H1 (cell line): Measurements from ENCODE around the gene GATAD2B. TPM values are rescaled to one million over a fixed set of nuclear protein-coding genes. Genes with fewer than 3 reads are reported as not detected.

Experiments
- CTCF ChIA-PET: fragments of 300-600 bp; sonication (Branson Sonifier 250); formaldehyde crosslinking; loops from one replicate; lab custom pipeline; 2021; ENCODE audit not compliant: partially characterized antibody; lab: Charles Lee
- POLR2A ChIA-PET: fragments of 300-600 bp; sonication (Branson Sonifier 250); formaldehyde crosslinking; loops from one replicate; lab custom pipeline; 2021; ENCODE audit warnings: inconsistent platforms; ENCODE audit not compliant: partially characterized antibody; lab: Charles Lee
- DNase-seq, 2 experiments: peaks; one replicate each; pipeline versions ENCODE4 v3.0.0 to v3.0.0-alpha.2; 2010 to 2022; ENCODE audit warnings: low spot score in 2 of 2, low read depth in 1 of 2, mixed read lengths in 1 of 2
- FAIRE-seq: peaks from 2 replicates; lab custom pipeline; 2011; peaks lifted over from hg19 to GRCh38; lab: Jason Lieb, UNC
- H2AFZ ChIP-seq: 2 replicates; pipeline ENCODE4 v1.8.1; 2012; ENCODE audit warnings: low read length, inconsistent platforms
- H2AK5ac ChIP-seq: 2 replicates; pipeline ENCODE4 v1.6.1; 2013; ENCODE audit warnings: low read depth, low read length
- H2BK120ac ChIP-seq: replicated peaks from 2 replicates; pipeline ENCODE3; 2013; ENCODE audit warnings: low read depth, low read length, inconsistent platforms
- H2BK12ac ChIP-seq: 2 replicates; pipeline ENCODE4 v1.6.1; 2013; ENCODE audit warnings: low read depth, low read length
- H2BK15ac ChIP-seq: 2 replicates; pipeline ENCODE4 v1.6.1; 2013; ENCODE audit warnings: low read length
- H2BK20ac ChIP-seq: 2 replicates; pipeline ENCODE4 v1.6.1; 2013; ENCODE audit warnings: low read length
- H2BK5ac ChIP-seq: 2 replicates; pipeline ENCODE4 v1.6.1; 2013; ENCODE audit warnings: low read depth, low read length
- H3K14ac ChIP-seq: 2 replicates; pipeline ENCODE4 v1.6.1; 2013; ENCODE audit warnings: inconsistent platforms; ENCODE audit not compliant: insufficient read length
- H3K18ac ChIP-seq: 2 replicates; pipeline ENCODE4 v1.6.1; 2013; ENCODE audit warnings: low read length; ENCODE audit errors: extremely low read depth
- H3K23ac ChIP-seq: 2 replicates; pipeline ENCODE4 v1.6.1; 2013; ENCODE audit warnings: inconsistent platforms; ENCODE audit not compliant: insufficient read length
- H3K23me2 ChIP-seq: 2 replicates; pipeline ENCODE4 v1.6.1; 2013; ENCODE audit warnings: low read depth, low read length
- H3K27ac ChIP-seq: 2 replicates; pipeline ENCODE4 v1.6.1; 2011; ENCODE audit warnings: low read depth, low read length, inconsistent platforms
- H3K27me3 ChIP-seq, 4 experiments: replicated peaks in 1 of 4; 1 replicate in 1 of 4; 2 replicates in 3 of 4; pipeline versions ENCODE4 v1.6.1 to v1.8.1; 2011 to 2013; ENCODE audit warnings: low read length in 3 of 4, mild to moderate bottlenecking in 3 of 4, inconsistent platforms in 2 of 4, mixed read lengths in 2 of 4, moderate library complexity in 1 of 4; ENCODE audit not compliant: control insufficient read depth in 3 of 4, insufficient read depth in 3 of 4; ENCODE audit errors: extremely low read depth in 1 of 4
- H3K36me3 ChIP-seq, 4 experiments: 2 replicates each; pipeline versions ENCODE4 v1.6.1 to v1.8.1; 2011 to 2013; ENCODE audit warnings: mild to moderate bottlenecking in 4 of 4, low read length in 3 of 4, moderate library complexity in 2 of 4, control low read depth in 1 of 4, inconsistent platforms in 1 of 4; ENCODE audit not compliant: insufficient read depth in 4 of 4, control insufficient read depth in 2 of 4
- H3K4ac ChIP-seq: replicated peaks from 2 replicates; pipeline ENCODE3; 2013; ENCODE audit warnings: low read length, low read depth, mixed read lengths, inconsistent platforms; ENCODE audit not compliant: insufficient read length
- H3K4me1 ChIP-seq, 4 experiments: replicated peaks in 1 of 4; 1 replicate in 1 of 4; 2 replicates in 3 of 4; pipeline versions ENCODE4 v1.6.1 to v1.8.1; 2011 to 2013; ENCODE audit warnings: low read length in 3 of 4, inconsistent platforms in 2 of 4, mixed read lengths in 1 of 4; ENCODE audit not compliant: insufficient read depth in 4 of 4, control insufficient read depth in 3 of 4
- H3K4me2 ChIP-seq, 2 experiments: 2 replicates each; pipeline versions ENCODE4 v1.6.1 to v1.8.1; 2011 to 2013; ENCODE audit warnings: low read depth in 2 of 2, low read length in 2 of 2, control low read depth in 1 of 2, inconsistent platforms in 1 of 2, mild to moderate bottlenecking in 1 of 2; ENCODE audit not compliant: insufficient read depth in 1 of 2
- H3K4me3 ChIP-seq, 4 experiments: fragments of 200-600, 300-600 bp in 1 of 4; sonication (generic), shearing (Covaris generic), sonication (Bioruptor Twin) in 1 of 4; 2 replicates each; pipeline versions ENCODE4 v1.5.1 to v1.8.1; 2011 to 2016; ENCODE audit warnings: low read length in 4 of 4, low read depth in 3 of 4, control low read depth in 2 of 4, inconsistent platforms in 2 of 4, mild to moderate bottlenecking in 2 of 4, mixed read lengths in 1 of 4, moderate library complexity in 1 of 4; ENCODE audit not compliant: insufficient read depth in 2 of 4; ENCODE audit errors: extremely low read depth in 1 of 4
- H3K56ac ChIP-seq: replicated peaks from 2 replicates; pipeline ENCODE3; 2013; ENCODE audit warnings: low read depth, mild to moderate bottlenecking, mixed read lengths, low read length, inconsistent platforms; ENCODE audit not compliant: insufficient read length
- H3K79me1 ChIP-seq: 2 replicates; pipeline ENCODE4 v1.6.1; 2013; ENCODE audit warnings: low read depth, low read length, control low read depth
- H3K79me2 ChIP-seq, 2 experiments: 2 replicates each; pipeline versions ENCODE4 v1.6.1 to v1.8.1; 2012 to 2013; ENCODE audit warnings: low read length in 2 of 2, mild to moderate bottlenecking in 2 of 2, inconsistent platforms in 1 of 2; ENCODE audit not compliant: insufficient read depth in 2 of 2, control insufficient read depth in 1 of 2
- H3K9ac ChIP-seq, 4 experiments: replicated peaks in 1 of 4; 1 replicate in 1 of 4; 2 replicates in 3 of 4; pipeline versions ENCODE4 v1.6.1 to v1.8.1; 2011 to 2013; ENCODE audit warnings: low read depth in 3 of 4, low read length in 3 of 4, control low read depth in 2 of 4, mild to moderate bottlenecking in 2 of 4, moderate library complexity in 2 of 4, inconsistent platforms in 1 of 4; ENCODE audit errors: extremely low read depth in 1 of 4
- H3K9me3 ChIP-seq, 2 experiments: 2 replicates each; pipeline versions ENCODE4 v1.6.1 to v1.8.1; 2012 to 2013; ENCODE audit warnings: mild to moderate bottlenecking in 2 of 2, moderate library complexity in 2 of 2, control low read depth in 1 of 2, inconsistent platforms in 1 of 2, low read depth in 1 of 2, low read length in 1 of 2, mixed read lengths in 1 of 2; ENCODE audit not compliant: insufficient read depth in 2 of 2
- H4K20me1 ChIP-seq, 2 experiments: replicated peaks in 1 of 2; 2 replicates each; pipeline versions ENCODE3 to v1.8.1; 2011 to 2013; ENCODE audit warnings: inconsistent platforms in 2 of 2, low read length in 2 of 2, mild to moderate bottlenecking in 1 of 2; ENCODE audit not compliant: insufficient read depth in 2 of 2, control insufficient read depth in 1 of 2
- H4K5ac ChIP-seq: 2 replicates; pipeline ENCODE4 v1.6.1; 2013; ENCODE audit warnings: low read length, low read depth, mixed read lengths, inconsistent platforms; ENCODE audit not compliant: insufficient read length
- H4K8ac ChIP-seq: 2 replicates; pipeline ENCODE4 v1.8.0; 2013; ENCODE audit warnings: mild to moderate bottlenecking, moderate library complexity, low read length, inconsistent platforms; ENCODE audit not compliant: insufficient read depth; ENCODE audit errors: extremely low read depth
- H4K91ac ChIP-seq: replicated peaks from 2 replicates; pipeline ENCODE3; 2013; ENCODE audit warnings: low read length, mixed read lengths, inconsistent platforms; ENCODE audit not compliant: insufficient read length
- ASH2L ChIP-seq: fragments of 200-600, 300-600 bp; sonication (generic); IDR thresholded peaks from one replicate; pipeline ENCODE4 v1.7.1; 2017; ENCODE audit warnings: low read length
- CTBP2 ChIP-seq: IDR thresholded peaks from 2 replicates; pipeline ENCODE4 v1.7.0; 2011; ENCODE audit warnings: borderline replicate concordance, mild to moderate bottlenecking, moderate library complexity, mixed read lengths, low read length; ENCODE audit not compliant: insufficient read depth, insufficient read length
- EGR1 ChIP-seq: IDR thresholded peaks from 2 replicates; pipeline ENCODE4 v1.6.1; 2011; ENCODE audit warnings: low read depth, low read length, borderline replicate concordance
- POU5F1 ChIP-seq: IDR thresholded peaks from 2 replicates; pipeline ENCODE4 v1.6.1; 2011; ENCODE audit warnings: low read depth, mild to moderate bottlenecking, low read length, moderate library complexity
- RNF2 ChIP-seq: fragments of 200-900, 300-1000 bp; sonication (generic); IDR thresholded peaks from 2 replicates; pipeline ENCODE4 v1.7.1; 2016; ENCODE audit warnings: borderline replicate concordance, low read depth, mild to moderate bottlenecking, antibody characterized with exemption, low read length; ENCODE audit not compliant: poor library complexity, severe bottlenecking; ENCODE audit errors: missing control alignments
- SAP30 ChIP-seq: fragments of 300-600 bp; sonication (generic); IDR thresholded peaks from 2 replicates; pipeline ENCODE4 v1.7.1; 2012; ENCODE audit warnings: low read length, moderate library complexity, mild to moderate bottlenecking, inconsistent platforms; ENCODE audit not compliant: insufficient read depth, insufficient replicate concordance
- SUZ12 ChIP-seq: fragments of 200-600 bp; sonication (generic); IDR thresholded peaks from 2 replicates; pipeline ENCODE4 v1.6.1; 2012; ENCODE audit warnings: mild to moderate bottlenecking, inconsistent platforms, low read length, moderate library complexity, mixed read lengths
- TAF7 ChIP-seq: optimal IDR thresholded peaks from 2 replicates; pipeline ENCODE3; 2011; ENCODE audit warnings: low read depth, mild to moderate bottlenecking, inconsistent platforms, low read length, moderate library complexity, borderline replicate concordance
- TBP ChIP-seq: IDR thresholded peaks from 2 replicates; pipeline ENCODE4 v1.6.1; 2011; ENCODE audit warnings: low read depth, low read length, improper control_type of control experiment
- TCF12 ChIP-seq: IDR thresholded peaks from 2 replicates; pipeline ENCODE4 v1.6.1; 2011; ENCODE audit warnings: low read depth, mild to moderate bottlenecking, low read length
- TEAD4 ChIP-seq: IDR thresholded peaks from 2 replicates; pipeline ENCODE4 v1.6.1; 2012; ENCODE audit warnings: low read depth, low read length, inconsistent platforms, mixed read lengths
- WGBS, 2 experiments: shearing (Covaris generic) in 1 of 2; methylation state at CpG; one replicate each; pipeline versions ENCODE4 v1.1.6 to v1.1.7; 2013 to 2015; ENCODE audit warnings: low lambda C conversion rate in 2 of 2, mixed read lengths in 2 of 2, inconsistent platforms in 1 of 2, low coverage in 1 of 2, missing lambda C conversion rate in 1 of 2; ENCODE audit not compliant: insufficient replicate concordance in 2 of 2, insufficient coverage in 1 of 2, insufficient read length in 1 of 2; ENCODE audit errors: extremely low coverage in 1 of 2, missing lambda C conversion rate in 1 of 2; 5-methylcytosine and 5-hydroxymethylcytosine counted together
- polyA plus RNA-seq, 7 experiments: library from polyadenylated mRNA; depleted of rRNA in 3 of 7; stranded (reverse) in 5 of 7; unstranded in 2 of 7; fragments of >200 nt in 5 of 7; fragments of 200-250 nt in 2 of 7; gene quantifications; 1 replicate in 5 of 7; 2 replicates in 1 of 7; 4 replicates in 1 of 7; pipeline versions ENCODE4 v1.2.1 to v1.2.3, GENCODE V29; 2011 to 2013; ENCODE audit warnings: missing spikeins in 2 of 7, mixed read lengths in 2 of 7
- total RNA-seq: library from RNA; stranded (reverse); fragmentation: NEBNext Ultra II Directional; extraction: Animal tissue kit (Norgen Biotek cat#: 25700); gene quantifications from 2 replicates; pipeline ENCODE4 v1.2.1, GENCODE V29; 2021

Gene GATAD2B
- total and polyA plus RNA-seq, 2 of the 8 experiments (the other 6 are each of a cell fraction or from before 2014, with no cell fraction given), result 8.4 to 39.1 TPM

- no peak overlapping the region for H3K18ac ChIP-seq
- H3K4me3 ChIP-seq, result no peak overlapping the region
- no peak overlapping the region for H2BK20ac ChIP-seq
- ChIA-PET POLR2A (interaction anchor here (1.0 to 8.8 kb wide), 8 partner anchors 9 to 38 kb away, joined by 3 to 156 read pairs (median 6); partner anchors contain the start of genes CREB3L4, DENND4B, JTB and RPS27), CTCF (interaction anchor here (5.2 to 6.4 kb wide), 2 partner anchors 10 to 31 kb away, joined by 31 read pairs; partner anchors contain the start of genes DENND4B and RAB13)
- H4K91ac ChIP-seq, result no peak overlapping the region
- H3K27ac ChIP-seq, result no peak overlapping the region
- no peak overlapping the region for H3K14ac ChIP-seq
- H4K20me1 ChIP-seq, result peaks cover 9 to 18% of the 10 kb centered on the region in 2 experiments
- H3K9me3 ChIP-seq, result no peaks in the 10 kb centered on the region
- H2BK12ac ChIP-seq, result no peak overlapping the region
- peaks cover 0 to 8% (median 2%) of the 10 kb centered on the region in 4 experiments; a peak in 4 of 7 replicates for H3K4me1 ChIP-seq
- H3K23me2 ChIP-seq, result peaks cover 10% of the 10 kb centered on the region
- H3K79me1 ChIP-seq, result peaks cover 24% of the 10 kb centered on the region
- DNase-seq, result no peak
- no peak overlapping the region for H2BK15ac ChIP-seq
- FAIRE-seq, result no peak
- peaks cover 21 to 46% of the 10 kb centered on the region in 2 experiments for H3K79me2 ChIP-seq
- no peak overlapping the region for H3K23ac ChIP-seq
- H3K56ac ChIP-seq, result no peak overlapping the region
- H3K4ac ChIP-seq, result no peak overlapping the region
- H4K8ac ChIP-seq, result no peak overlapping the region; the same call in 1 of the 2 replicates
- H3K27me3 ChIP-seq, result no peaks in the 10 kb centered on the region
- H2AFZ ChIP-seq, result no peak overlapping the region
- H2AK5ac ChIP-seq, result no peak overlapping the region
- no peak overlapping the region for H2BK5ac ChIP-seq
- H3K4me2 ChIP-seq, result no peak overlapping the region
- H4K5ac ChIP-seq, result no peak overlapping the region
- no peak overlapping the region for H2BK120ac ChIP-seq
- WGBS, 2 experiments, result 96% methylated on average over 10 of the region's 10 CpGs; no CpG with 5 or more reads in 1 of the 2 experiments
- no peak for TF ChIP-seq SUZ12
- no peak for TF ChIP-seq CTBP2
- TF ChIP-seq TAF7, result no peak
- TF ChIP-seq EGR1, result no peak
- no peak for TF ChIP-seq SAP30
- no peak for TF ChIP-seq POU5F1
- no peak for TF ChIP-seq ASH2L
- no peak for TF ChIP-seq TEAD4
- no peak for TF ChIP-seq TBP
- no peak for TF ChIP-seq TCF12
- TF ChIP-seq RNF2, result no peak
- peaks cover 8 to 26% (median 21%) of the 10 kb centered on the region in 4 experiments for H3K36me3 ChIP-seq
- H3K9ac ChIP-seq, result no peak overlapping the region
Measured at GRCh38 chr1:153954826-153955225, 32.1 kb upstream of the GATAD2B start.
